Retina (tissue), 1 donor: ENCODE measurements around the gene AGAP2.
A peak's percentile ranks its signal among the peaks of the same experiment; 100 is the strongest.
"Not testable (repeated sequence)": the region's sequence is repeated elsewhere in the genome, so short reads cannot be mapped to it uniquely, and the experiment has no call there.

Source experiments
- DNase-seq: peaks from one replicate; pipeline ENCODE4 v3.0.0-alpha.2; 2016

The AGAP2 gene

DNA sequence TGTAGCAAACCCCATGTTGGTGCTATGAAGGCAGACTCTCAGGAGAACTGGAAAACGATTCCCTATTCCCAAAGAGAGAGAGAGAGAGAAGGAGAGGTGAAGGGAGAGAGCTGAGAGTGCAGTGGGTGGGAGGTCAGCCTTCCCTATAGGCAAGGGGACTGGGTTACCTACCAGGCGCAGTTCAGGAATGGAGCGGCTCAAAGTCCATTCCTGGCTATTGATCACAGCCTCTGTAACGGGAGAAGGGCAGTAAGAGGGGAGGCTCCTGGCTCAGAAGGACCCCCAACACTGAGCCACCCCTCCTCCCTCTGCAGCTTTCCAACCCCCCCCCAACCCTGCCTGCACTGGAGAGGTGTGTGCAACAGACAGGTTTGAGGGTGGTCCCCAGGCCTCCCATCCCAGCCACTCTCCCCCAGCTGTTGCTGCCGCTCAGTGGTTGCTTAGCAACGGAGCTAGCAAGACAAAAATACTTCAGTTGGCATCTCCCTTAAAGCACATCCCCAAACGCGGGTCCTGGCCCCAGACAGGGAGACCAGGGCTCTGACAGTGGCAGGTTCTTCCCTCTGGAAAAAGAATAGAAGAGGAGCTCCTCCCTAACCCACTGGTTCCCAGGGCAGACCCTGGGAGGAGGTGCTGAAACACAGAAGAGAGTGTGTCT lies 3.2 kb downstream of the AGAP2 start:
- DNase-seq = no peak

DNA sequence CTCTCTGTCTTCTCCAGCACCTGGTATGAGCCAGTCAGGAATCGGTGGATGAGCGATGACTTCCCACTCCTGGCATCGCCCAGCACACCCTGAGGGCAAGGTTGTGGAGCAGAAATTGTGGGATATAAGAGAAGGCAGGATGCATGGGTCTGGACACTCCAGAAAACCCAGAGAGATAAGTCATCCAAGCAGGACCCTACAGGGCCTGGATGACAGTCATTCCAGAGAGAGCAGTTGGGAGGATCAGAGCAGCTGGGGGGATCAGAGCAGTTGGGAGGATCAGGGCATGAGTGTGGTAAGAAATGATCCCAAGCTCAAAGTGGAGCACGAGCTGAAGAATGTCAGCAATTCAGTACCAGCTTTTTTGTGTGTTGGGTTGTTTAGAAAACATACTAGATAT lies 4.0 kb downstream of the AGAP2 start:
- DNase-seq = no peak

DNA sequence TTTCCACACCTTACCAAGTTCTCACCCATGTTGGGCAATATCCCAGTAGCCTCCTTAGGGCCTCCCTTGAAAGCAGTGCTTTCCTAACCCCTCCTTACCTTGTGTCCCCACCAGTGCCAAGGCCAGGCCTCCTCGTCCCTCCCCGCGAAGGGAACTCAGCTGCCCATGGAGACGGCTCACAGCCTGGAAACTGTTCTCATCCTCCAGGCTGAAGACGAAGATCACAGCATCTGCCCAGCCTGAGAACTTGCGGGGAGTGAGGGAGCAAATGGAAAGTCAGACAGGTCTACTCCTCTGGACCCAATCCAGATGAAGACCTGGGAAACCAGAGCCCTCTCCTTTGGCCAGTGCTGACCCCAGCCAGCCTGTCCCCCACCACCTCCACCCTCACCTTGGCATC lies 4.6 kb downstream of the AGAP2 start:
- no peak for DNase-seq

DNA sequence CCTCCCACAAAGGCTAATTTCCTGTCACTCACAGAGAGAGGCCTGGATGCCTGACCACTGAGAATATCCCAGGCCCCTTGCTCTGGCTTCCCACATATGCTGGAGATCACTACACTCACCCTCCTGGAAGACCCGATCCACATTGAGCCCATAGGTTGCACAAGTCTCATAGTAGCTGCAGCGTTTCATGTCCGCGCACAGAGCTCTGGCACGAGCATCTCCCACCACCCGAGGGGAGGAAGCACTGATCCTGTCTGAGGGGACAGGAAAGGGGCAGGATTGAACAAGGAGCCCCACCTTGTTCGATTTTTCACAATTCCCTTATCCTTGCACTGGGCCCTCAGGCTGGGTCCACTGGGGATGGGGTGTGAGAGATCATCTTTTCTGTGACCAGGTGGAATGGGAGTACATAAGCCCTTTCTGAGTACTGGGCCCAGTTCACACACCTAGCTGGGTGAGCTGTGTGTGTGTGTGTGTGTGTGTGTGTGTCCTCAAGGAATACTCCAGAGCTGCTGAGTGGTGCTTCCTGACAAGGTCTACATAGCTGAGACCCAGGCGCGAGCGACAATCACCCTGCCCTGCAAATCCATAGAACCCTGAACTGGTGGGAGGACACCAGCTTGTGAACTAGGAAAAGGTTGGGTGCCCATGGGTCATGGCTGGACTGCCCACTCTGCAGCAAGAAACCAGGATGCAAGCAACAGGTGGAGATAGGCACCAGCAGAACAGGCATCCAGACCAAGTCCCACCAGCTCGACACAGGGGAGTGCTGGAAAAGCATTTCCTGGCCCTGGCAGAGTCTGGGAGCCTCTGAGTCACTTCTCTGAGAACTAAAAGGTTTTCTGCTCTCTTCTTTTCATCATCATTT lies 5.6 kb downstream of the AGAP2 start:
- no peak for DNase-seq

DNA sequence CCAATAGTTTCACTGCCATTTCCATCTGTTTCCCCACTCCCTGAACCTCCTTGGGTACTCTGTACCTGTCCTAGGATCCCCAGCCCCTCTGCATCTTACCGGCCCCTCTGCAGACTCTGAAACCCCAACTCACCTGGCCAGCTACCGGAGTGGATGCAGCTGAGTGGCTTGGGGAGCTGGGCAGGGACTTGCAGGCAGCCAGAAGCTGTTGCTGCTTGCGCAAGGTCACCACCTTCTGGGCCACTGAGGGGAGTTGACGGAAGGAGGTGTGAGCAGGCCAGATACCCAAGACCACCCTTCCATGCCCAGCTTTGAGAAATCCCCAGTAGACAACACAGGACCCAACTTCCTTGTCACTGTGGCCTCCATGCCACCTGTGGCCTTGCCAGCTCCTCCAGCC lies 6.3 kb downstream of the AGAP2 start:
- DNase-seq = no peak

DNA sequence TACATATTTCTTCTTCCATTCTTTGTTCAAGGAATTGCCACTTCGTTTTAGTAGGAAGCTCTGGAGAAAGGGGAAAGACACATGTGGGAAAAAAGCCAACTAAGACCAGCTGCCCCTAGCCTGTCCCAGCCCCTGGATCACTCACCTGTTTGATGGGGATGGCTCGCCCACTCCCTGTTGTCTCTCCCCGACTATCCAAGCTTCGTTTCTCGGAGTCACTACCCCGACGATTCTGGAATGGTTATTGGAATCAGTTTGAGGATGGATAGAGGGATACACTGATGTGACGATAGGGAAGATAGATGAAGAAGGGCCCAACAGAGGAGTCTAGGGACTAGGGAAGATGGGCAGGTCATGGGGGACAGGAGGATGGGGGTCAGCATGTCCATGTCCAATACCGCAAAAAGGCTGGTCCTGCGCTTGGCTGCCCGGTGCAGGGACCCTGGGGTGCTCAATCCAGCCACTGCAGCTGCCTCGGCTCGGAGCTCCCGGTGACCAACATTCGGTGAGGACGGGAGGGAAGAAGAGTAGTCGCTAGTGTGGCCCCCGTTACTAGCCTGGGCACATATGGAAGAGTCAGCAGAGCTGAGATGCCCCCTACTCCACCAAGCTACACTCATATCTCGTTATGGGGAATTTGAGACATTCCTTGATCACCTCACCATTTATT lies 7.0 kb downstream of the AGAP2 start:
- no peak for DNase-seq

DNA sequence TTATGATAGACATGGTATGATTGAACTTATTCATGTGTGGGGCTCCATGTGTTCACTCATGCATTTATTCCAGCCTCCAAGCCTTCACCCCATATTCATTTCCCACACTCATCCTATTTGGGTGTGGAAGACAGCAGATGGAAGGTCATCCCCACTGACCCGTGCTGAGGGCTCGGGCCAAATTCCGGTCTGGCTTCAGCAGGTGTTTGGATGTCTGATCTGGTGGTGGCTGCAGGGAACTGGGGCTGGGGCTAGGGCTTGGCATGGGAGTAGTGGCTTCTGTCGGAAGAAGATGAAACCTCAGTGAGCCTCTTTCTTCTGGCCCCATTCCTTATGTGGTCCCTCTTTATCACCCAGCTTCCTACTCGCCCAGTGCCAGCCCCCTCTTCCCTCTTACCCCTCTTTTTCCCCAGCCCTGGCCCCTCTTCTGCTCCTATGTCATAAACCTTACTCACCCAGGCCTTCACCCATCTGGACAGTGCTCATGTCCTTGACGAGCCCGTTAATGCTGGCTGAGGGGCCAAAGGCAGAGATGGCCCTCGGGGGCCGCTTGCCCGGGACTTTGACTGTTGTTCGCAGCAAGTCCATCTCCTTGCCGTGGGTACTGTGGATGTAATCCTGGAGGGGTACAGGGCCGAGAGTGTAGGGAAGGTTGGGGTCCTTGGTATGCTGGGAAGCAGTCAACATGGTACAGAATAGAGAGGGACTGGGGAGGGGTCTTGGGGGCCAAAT lies 8.0 kb downstream of the AGAP2 start:
- DNase-seq = no peak

DNA sequence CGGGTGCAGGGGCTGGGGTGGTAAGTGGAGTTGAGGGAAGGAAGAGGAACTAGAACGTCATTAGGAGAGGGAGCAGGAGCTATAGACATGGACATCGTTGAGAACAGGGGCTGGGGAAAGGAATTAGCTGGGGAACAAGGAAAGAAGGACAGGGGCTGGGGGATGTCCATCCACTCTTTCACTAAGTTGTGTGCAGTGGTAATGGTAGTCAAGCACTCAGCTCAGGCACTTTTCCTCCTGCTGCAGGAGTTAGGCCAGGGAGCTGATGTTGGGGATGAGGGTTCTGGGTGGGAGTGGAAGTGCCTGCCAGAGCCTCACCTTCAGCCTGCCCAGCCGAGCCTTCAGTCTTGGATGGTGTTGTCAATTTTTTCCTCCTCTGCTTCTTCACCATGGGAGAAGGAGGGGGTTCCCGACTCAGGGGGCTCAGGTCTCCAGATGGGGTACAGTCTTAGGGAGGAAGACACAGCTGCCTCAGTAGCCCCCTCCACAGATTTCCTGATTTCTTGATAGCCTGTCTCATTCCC lies 9.2 kb downstream of the AGAP2 start:
- DNase-seq = no peak

DNA sequence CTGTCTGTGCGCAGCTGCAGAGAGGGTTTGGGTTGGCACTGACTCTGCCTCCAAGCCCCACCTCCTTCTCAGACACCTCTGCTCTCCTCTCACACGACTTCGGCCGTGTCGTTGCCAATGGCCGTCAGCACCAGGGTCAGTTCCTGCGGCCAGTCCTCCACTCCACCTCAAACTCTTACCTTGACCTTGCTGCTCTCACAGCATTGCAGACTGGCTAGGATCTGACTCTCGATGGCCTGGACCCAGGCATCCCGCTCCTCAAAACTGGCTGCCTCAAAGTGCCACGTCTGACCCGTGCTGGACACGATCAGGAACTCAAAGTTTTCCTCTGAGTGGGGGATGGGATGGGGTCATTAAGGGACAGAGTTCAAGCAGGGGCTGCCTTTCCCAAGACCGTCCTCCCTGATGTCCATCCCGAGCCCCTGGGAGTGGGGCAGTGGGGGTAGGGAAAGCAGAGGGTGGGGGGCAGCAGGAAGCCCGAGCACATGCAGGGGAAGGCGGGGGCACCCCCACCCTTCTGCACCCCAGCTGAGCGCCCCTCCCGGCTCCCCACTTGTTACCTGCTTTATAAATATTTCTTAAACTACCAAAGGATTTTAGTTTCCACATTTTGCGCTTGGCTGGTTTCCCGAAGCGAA lies 10.7 kb downstream of the AGAP2 start:
- peak; percentile 49 for DNase-seq

DNA sequence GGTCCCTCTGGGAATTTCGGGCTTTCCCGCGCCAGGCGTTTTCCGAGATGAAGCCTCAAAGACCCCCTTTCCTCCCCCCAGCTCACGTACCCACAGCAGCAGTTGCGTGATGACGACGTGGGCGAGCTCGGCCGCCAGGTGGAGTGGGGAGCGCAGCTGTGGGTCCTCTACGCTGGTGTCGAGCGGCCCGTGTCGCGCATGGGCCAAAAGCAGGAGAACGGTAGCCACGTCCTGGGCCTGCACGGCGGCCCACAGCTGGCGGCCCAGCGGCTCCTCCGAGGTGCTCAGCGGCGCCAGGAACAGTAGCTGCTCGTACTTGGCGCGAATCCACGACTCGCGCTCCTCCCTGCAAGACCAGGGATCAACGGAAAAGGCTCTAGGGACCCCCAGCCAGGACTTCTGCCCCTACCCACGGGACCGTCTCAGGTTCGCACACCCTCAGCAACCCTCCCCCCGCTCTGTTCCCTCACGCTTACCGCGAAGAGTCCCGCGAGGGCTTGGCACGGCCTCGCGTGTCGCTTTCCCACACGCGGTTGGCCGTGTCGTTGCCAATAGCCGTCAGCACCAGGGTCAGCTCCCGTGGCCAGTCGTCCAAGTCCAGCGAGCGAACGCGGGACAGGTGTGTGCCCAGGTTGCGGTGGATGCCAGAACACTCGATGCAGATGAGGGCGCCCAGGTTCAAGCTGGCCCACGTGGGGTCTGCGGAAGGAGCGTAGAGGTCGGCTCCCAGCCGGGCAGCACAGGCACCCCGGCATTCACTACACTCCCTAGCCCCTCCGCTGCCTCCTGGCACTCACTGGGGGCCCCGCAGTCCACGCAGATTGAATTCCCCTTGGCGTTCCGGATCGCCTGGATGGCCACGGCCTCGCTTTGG lies 11.4 kb downstream of the AGAP2 start:
- peak; percentile 77 for DNase-seq

DNA sequence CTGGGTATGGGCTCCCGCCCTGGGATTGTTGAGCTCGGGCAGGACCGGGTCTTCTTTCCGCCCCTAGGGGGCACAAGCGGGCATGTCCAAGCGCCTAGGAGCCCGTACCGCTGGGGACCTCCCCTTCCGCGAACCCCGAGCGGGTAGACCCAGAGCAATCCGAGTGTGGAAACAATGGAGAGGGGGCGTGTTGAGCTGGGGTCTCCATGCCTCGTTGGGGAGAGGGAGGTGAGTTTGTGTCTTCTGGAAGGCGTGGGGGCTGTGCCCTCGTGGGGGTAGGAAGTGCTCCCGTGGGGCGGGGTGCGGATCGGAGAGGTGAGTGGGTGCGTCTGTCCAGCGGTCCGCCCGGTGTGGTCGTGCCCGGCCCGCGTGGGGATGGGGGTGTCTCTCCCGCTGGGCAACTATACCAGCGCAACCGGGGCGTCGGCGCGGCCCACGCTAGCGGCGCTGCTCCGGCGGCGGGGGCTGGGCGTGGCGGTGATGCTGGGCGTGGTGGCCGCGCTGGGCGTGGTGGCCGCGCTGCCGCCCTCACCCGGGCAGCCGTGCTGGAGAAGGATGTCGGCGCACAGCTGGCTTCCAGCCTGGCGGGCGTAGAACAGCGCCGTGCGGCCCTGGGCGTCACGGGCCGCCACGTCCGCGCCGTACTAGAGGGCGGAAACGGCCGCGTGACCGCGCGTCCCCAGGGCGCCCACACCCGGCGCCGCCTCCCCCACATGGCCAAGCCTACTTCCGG lies 12.2 kb downstream of the AGAP2 start:
- DNase-seq = peak; percentile 85

DNA sequence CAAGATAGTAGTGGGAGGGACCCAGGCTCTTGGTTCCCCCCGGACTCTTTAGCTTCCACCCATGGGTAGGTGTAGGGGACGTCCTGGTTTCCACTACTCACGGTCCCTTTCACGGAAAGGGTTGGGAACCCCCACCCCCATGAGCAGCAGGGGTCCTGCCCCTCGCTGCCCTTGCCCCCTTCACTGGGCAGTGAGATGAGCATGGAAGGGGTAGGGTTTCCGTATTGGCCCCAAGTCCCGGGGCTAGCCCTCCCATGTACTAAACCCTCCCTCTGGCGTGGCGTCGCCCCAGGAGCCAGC lies 12.7 kb downstream of the AGAP2 start:
- no peak for DNase-seq

DNA sequence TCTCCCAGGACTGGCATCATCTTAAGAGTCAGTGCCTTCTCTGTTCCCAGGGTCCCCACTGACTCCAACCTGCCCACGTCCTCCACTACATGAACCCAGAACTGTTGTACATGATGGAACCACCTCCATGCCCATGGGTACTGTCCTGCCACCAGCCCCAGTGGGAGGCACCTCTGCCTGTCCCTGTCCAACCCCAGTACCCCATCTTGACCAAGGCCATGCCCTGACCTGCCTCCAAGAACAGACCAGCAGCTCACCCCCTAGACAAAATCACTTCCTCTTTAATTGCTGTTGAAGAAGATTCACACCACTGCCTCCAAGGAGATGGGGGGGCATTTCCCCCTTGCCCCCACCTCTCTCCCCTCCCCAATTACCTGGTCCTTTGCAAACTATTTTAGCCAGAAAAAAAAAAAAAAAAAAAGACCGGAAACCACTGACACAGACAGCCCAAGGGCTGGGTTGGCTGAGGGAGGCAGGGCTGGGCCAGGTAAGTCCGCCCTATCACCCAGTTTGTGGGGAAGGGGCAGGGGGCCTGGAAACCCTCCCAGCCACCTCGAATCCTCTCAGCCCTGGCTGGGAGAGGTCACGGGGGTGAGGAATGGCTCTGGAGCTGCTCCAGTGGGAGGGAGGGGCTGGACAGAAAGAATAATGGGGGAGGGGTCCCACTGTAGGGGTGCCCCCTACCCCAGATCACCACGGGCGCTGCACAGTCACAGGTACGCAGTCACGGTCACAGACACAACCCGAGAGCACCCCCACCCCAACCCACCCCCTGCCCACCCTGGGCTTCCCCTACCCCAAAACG lies 13.4 kb downstream of the AGAP2 start:
- no peak for DNase-seq

DNA sequence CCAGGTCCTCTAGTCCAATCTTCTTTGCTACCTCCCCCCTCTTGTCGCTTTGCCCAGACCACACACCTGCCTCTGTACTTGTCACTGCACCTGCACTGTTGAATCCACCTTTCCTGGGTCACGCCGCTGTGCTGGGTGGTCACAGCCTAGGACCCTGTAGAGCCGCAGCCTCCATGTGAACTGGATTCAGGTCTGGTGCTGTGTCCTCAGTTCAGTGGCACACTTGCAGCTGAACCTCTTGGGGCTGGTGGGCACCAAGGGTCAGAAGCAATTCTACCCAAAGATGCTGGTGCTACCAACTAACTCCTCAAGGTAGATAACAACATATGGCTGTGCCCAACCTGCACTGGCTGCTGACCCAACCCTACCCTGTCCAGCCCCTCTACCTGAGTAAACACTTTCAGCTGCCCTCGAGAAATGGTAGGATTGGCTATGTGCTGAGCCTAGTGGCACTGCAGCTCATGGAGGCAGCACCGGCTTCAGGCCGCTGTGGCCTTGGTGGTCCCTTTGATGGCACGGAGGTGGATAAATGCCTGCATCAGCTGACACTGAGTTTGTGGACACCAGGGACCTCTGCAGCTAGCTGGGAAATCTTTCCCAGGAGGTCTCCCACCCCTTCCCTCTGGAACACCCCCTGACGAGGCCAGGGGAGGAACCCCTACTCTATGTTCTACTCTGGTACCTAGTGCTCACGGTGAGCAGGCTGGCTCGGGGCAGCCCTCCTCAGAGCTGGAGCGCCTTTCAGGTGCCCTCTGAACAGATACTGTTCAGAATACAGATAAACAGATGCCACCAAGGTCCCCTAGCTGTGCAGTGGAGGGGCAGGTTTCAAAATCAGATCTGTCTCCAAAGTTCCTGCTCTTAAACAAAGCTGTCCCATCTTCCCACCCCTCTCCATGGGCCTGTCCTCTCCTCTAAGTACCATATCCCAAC lies 14.3 kb downstream of the AGAP2 start:
- DNase-seq = no peak

DNA sequence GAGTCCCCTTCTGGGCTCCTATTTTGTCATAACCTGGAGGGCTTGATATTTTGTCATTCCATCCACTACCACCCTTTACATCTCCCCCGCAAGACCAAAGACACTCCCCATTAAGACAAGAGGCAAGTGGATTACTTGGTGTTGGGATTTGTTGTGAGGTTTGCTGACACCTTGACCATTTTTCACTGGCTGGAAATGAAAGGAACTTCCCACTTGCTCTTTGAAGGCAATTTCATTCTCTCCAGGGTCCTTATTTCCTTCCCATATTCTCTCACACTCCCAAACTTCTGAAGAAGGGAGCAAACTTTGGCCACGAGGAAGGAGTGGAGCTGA lies 14.9 kb downstream of the AGAP2 start:
- DNase-seq = no peak

DNA sequence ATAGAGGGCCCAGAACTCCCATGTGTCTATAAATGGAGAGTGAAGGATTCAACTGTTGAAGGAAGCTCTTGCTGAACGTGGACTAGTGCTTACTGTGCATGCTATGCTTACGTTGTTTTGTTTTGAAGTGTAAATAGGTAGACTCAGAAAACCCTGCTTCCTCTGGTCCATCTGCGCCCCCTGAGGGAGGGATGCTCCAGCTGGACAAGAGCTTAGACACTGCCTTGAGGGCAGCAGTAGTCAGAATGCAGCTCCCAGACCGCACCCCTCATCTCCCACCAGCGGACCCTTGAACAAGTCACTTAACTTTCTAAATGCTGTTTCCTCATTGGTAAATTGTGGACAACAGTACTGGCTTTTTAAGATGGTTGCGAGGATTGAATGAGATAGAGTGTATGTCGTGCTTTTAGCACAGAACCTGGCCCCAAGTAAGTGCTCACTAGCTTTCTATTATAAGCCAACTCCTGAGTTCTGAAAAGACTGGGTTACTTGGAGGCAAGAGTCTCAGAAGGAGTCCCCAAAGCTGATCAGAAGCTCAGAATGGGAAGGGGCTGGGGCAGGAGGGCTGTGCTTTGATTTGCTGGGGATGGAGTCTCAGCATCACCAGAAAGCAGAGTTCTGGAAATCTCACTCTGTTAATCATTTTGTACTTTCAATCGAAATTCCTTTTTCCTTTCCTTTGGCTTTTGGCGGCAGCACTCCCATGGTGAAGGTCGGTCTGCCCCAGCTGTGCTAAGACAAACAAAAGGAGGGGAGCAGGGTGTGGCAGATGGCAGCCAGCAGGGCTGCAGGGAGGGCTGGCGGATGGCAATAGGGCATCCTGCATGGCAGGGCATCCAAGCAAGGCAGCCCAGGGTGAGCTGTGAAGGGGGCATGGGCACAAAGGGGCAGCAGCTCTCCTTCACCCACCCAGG lies 15.6 kb downstream of the AGAP2 start:
- DNase-seq = no peak

DNA sequence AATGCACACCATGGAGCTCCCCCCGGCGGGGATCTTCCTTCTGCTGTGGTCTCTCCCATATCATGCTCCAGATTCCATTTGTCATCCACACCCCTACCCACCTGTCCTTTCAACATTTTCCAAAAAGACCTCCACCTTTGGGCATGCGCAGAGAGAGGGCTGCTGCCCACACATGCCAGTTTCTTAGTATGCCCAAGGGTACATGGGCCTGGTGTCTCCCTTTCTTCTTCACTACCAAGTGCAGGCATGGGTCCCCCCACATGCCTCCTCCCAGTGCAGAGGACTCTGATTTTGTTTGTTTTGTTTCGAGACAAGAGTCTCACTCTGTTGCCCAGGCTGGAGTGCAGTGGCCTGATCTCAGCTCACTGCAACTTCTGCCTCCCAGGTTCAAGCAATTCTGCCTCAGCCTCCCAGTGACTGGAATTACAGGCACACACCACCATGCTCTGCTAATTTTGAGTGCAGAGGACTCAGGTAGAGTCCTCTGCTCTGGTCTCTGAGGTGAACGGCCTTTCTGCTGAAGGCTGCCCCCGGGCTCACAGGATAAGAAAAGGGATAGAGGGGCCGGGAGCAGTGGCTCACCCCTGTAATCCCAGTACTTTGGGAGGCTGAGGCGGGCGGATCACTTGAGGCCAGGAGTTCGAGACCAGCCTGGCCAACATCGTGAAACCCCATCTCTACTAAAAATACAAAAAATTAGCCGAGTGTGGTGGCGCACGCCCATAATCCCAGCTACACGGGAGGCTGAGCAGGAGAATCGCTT lies 16.5 kb downstream of the AGAP2 start:
- DNase-seq = not testable (repeated sequence)
